Stimulated activated CD8-positive, alpha-beta memory T cell treated with anti-CD3 and anti-CD28 coated beads, Interleukin-4, amount 100 ng/mL, for 48 hours (primary cell): ENCODE data around the gene ARL9.
A peak's percentile ranks its signal among the peaks of the same experiment; 100 is the strongest.

ENCODE experiments used
- DNase-seq: peaks from one replicate; pipeline ENCODE4 v3.0.0-alpha.2; 2020

ARL9 gene

GRCh38 chr4:56531823-56532222 lies 26.2 kb downstream of the ARL9 start:
- no peak for DNase-seq

- no peak for DNase-seq
These were observed 26.6 kb downstream of the ARL9 start for GRCh38 chr4:56532239-56532638.

DNA sequence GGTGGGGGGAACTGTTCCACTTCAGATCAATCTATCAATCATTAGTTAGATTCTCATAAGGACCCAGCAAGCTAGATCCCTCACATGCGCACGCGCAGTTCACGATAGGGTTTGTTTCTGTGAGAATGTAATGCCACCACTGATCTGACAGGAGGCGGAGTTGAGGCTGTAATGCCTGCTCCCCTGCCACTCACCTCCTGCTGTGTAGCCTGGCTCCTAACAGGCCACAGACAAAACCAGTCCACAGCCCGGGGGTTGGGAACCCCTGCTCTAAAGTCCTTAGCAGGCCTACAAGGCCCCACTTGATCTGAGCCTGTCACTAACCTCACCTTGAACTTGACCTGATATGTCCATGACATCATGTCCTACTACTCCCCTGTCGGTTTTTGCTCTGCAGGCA lies 30.3 kb downstream of the ARL9 start:
- DNase-seq, result no peak

DNA sequence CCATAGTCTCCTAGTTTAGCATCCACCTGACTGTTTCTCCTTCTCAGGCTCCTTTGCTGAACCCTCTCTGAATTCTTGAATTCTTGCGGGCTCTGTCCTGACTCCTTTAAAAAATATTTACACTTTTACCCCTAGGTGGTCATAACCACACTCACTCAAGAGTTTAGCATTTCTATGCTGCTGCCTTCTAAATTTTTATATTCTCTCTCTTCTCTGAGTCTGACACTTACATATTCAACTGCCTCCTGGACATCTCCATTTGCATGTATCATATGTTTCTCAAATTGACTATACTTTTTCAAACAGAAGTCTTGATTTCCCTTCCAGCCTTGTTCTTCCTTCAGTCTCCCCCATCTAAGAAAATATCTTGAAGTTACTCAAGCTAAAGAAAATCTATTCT lies 31.6 kb downstream of the ARL9 start:
- DNase-seq, result no peak

DNA sequence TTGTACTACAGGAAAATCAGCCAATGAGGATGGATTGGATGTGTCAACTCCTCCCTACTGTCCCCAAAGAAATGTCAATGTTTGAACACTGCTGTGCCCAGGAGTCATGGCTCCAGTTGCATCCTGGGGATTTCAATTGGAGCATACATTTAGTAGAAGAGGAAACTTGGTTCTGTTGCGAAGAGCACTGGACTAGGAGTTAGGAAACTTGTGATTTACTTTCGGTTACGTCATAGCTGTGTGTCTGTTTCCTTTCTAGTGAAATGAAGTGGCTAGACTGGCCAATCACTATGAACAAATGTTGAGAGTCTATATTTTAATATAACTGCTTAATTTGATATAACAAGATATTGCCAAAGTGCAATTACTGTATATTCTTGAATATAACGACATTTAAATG lies 35.2 kb downstream of the ARL9 start:
- DNase-seq, result no peak

- DNase-seq, result peak; percentile 94
These were observed 39.1 kb downstream of the ARL9 start for GRCh38 chr4:56544573-56545131.

- no peak for DNase-seq
These were observed 45.1 kb downstream of the ARL9 start for GRCh38 chr4:56550642-56551041.

DNA sequence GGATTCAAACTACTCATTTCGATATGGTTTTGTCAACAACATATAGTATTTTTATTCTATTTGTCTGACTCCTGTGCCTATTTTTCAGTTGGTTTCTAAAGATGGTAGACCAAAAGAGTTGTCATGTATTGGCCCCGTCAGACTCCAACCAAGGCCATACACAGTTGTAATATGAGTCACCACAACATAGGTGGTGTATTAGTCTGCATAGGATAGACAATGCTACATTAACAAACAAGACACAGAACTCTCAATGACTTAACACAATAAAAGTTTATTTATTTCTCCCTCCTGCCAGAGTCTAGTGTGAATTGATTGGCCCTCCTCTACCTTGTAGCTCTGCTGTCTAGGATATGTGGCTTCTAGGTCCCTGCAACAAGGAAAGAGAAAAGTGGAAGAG lies 45.9 kb downstream of the ARL9 start:
- no peak for DNase-seq

DNA sequence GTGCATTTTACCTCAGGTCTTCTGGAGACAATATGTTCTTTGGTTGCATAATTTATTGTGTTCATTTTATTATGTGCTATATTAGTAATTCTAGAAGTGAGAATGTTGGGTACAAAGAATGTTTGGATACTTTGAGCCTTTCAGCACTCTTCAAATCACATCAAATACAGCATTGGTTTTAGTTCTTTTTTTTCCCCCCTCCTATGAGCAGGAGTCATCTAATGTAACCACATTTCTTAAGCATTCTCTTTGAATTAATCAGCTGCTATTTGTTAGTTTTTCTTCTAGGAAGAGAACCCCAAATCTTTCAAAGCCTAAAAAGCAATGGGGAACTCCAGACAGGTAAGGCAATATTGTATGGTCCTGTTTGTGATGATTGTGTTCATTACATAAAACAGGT lies 46.7 kb downstream of the ARL9 start:
- DNase-seq, result no peak

DNA sequence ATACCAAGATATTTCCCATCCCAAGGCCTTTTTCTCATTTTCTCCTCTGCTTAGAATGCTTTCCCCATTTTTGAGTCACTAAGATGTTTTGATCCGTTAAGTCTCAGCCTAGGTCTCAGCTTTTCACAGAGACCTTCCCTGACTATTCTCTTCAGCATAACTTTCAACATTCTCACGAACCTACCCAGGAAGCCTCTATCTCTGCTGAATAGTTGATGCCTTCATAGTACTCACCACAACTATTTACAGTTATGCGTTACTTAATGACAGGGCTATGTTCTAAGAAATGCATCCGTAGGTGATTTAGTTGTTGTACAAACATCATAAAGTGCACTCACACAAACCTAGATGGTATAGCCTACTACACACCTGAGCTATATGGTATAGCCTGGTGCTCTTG lies 64.5 kb downstream of the ARL9 start:
- no peak for DNase-seq
